Panc1 (cell line): ENCODE measurements around the gene KCNAB1.
A peak's percentile ranks its signal among the peaks of the same experiment; 100 is the strongest.

Source experiments
- CTCF ChIP-seq: fragments of 450-650 bp; IDR thresholded peaks from 2 replicates; pipeline ENCODE4 v1.5.1; 2017; ENCODE audit warnings: mild to moderate bottlenecking
- REST ChIP-seq, 2 experiments: IDR thresholded peaks; 2 replicates each; pipeline ENCODE4 v1.6.1; 2011 to 2012; ENCODE audit warnings: low read depth in 2 of 2, control low read depth in 1 of 2, low read length in 1 of 2, mild to moderate bottlenecking in 1 of 2, moderate library complexity in 1 of 2; ENCODE audit not compliant: insufficient read depth in 1 of 2
- TCF7L2 ChIP-seq: IDR thresholded peaks from 2 replicates; pipeline ENCODE4 v1.6.1; 2011; ENCODE audit warnings: mild to moderate bottlenecking, low read depth, low read length, inconsistent platforms

GRCh38 chr3:156474560-156475389 is 354.4 kb downstream of the KCNAB1 start:
- peak; percentile 66 for TF ChIP-seq CTCF
- no peak for TF ChIP-seq TCF7L2
- TF ChIP-seq REST (IDR thresholded peaks at IDR 0.05; ENCODE audit: insufficient read depth in 1 of 2, low read depth in 2 of 2, low read length in 1 of 2) = no peak
